HG02943 (cell line): ENCODE results near the gene NCKAP5L.
"Not testable (repeated sequence)": the region's sequence is repeated elsewhere in the genome, so short reads cannot be mapped to it uniquely, and the experiment has no call there.

ENCODE experiments used
- ATAC-seq: cut with Tn5 transposase; IDR thresholded peaks from one replicate; pipeline ENCODE4 v1.9.1; 2021; ENCODE audit warnings: mild to moderate bottlenecking, low read depth, moderate library complexity; ENCODE audit not compliant: unreplicated experiment

The NCKAP5L gene

DNA sequence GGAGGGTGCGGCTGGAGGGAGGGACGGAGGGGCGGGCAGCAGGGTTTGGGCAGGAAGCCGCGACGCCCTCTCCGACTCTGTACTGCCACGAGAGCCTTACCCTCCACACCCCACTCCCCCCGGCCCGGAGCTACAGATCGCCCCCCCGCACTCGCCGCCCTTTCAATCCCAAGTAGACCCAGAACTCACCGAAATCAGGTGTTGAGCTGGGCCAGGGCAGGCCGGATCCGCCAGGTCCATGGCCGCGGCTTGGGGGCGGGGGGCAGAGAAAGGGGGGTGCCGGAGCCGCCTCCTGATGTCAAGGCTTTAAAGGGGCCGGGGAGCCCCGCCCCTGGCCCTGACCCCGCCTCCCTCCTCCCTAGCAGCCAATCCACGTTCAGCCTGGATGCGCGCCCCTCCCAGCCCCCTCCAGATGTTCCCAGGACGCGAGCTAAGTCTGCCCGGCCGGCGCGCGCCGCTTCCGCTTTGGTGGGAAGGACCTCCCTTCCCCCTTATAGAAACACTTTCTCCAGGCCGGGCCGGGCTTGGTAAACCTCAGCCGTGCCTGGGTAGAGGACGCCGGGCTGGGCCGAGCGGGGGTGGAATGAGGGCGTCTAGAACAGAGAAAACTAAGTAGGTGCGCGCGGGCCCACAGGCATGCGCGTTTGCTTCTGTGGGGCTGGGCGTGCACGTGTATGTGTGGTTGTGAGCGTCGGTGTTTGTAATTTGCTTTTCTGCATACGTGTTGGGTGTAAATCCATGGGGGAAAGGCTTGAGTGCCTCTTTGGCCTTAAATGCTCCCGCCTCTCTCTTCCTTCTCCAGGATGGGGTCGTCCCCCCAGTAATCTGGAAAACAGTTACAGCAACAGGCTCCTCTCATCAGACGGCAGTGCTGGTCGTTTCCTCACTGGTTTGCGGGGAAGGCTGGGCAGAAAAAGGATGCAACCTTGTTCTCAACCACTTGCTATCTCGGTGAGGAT lies at the start of gene NCKAP5L:
NCKAP5L (minus strand) TSS at position 281 of the 959 bp plus-strand sequence. CDS start 24,369 bp downstream, outside the sequence.
- ATAC-seq = peak; percentile 82

- ATAC-seq = no peak
These were observed 48.9 kb upstream of the NCKAP5L start for GRCh38 chr12:49877066-49877465.

DNA sequence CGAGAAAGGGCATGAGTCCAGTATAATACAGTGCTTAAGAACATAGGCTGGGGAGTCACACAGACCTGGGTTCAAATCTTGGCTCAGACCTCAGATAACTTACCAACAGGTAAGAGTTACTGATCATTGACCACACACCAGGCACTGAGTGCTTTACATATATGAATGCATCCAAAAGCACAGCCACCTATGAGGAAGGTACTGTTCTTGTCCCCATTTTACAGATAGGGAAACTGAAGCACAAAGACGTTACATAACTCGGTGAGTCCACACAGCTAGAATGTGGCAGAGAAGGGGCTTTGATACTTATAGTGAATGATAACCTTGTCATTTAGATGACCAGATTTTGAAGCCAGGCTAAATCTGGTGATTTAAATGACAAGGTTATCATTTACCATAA lies 47.9 kb upstream of the NCKAP5L start:
- ATAC-seq = no peak

GRCh38 chr12:49875115-49875720 lies 47.0 kb upstream of the NCKAP5L start:
- ATAC-seq = no peak

- ATAC-seq = no peak
These were observed 46.1 kb upstream of the NCKAP5L start for GRCh38 chr12:49874142-49874897.

- ATAC-seq = no peak
These were observed 45.2 kb upstream of the NCKAP5L start for GRCh38 chr12:49873361-49873934.

- no peak for ATAC-seq
These were observed 44.6 kb upstream of the NCKAP5L start for GRCh38 chr12:49872781-49873181.

DNA sequence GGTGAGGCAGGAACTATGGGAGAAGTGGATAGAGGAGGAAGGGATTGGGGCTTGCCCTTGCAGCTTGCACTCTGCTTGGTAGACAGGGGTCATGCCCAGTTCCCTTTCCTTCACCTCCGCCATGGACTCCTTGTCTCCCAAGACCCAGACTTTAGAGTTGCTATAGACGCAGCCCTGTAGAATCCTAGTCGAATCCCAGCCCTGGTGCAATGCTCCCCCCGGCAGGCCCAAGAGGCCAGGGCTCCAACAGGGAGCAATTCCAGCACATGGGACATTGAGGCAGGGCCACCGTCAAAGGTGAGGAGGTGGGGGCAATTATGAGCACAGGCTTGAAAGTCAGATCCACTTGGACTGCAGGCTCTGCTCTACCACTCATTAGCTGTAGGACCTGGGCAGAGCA lies 44.2 kb upstream of the NCKAP5L start:
- no peak for ATAC-seq

GRCh38 chr12:49871811-49872251 lies 43.6 kb upstream of the NCKAP5L start:
- ATAC-seq = not testable (repeated sequence)

- ATAC-seq = no peak
These were observed 43.0 kb upstream of the NCKAP5L start for GRCh38 chr12:49871263-49871561.

GRCh38 chr12:49870501-49871262 lies 42.5 kb upstream of the NCKAP5L start:
- no peak for ATAC-seq

DNA sequence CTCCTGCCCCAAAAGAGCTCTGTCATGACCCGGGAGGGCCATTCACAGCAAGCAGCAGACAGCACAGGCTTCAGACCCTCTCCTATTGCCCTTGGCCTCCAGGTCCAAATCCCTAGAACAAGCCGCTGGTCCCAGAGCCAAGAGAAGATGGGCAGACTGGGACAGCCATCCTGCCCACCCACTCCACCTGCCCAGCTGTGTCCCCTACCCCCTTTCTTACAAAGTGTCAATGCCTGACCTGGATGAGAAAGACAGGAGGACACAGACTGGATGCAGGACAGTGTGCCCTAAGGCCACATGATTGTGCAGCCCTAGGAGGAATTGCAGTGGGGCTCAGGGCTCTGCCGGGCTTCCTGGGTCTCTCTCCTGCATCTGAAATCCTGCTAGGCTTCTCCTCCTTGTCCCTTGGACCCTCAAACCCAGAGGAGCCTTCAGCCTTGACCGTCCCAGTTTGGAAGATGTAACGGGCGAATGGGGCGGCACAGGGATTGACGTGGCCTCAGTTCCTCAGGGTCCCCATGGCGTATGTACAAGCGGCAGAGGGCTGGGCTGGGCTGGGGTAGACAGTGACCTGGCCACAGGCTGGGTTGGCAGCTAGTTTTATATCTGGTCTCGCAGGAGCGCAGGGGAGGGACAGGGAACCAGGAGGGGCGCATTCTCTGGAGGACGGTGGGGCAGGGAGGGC lies 41.7 kb upstream of the NCKAP5L start:
- no peak for ATAC-seq

DNA sequence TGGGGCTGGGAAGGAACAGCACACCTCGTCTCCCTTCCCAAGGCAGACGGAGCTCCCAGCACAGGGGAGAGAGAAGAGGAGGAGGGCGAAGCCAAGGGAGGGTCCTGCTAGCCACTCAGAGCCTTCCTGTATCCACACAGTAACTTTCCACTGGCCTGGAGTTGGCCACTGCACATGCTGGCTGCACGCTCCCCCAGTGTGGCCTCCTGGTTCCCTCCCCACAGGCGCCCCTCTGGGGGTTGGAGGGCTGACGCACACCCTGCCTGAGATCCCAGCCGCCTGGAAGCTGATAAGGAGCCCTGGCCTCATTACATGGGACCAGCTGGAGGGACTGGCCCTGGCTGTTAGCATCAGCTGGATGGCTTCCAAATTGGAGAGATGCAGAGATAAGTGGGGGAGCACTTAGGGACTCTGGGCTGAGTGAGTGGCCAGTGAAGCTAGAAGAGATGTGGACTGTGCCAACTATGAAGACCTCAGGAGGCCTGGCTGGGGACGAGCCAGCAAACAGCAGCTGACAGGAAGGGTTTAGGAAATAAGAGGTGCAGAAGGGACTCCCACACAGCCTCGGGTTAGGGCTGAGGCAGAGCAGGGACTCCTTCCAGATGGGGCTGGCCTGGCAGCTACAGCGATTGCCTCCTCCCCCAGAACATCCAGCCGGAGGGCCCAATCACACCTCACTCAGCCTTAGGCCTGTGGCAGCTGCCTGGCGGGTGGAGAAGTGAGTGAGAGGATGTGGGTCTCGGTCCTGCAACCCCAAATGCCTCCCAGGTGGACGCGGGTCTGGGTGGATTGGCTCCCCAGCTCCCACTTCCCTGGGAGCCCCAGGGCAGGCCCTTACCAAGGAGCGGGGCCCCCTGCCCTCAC lies 41.0 kb upstream of the NCKAP5L start:
- no peak for ATAC-seq

- no peak for ATAC-seq
These were observed 40.2 kb upstream of the NCKAP5L start for GRCh38 chr12:49868449-49868848.

DNA sequence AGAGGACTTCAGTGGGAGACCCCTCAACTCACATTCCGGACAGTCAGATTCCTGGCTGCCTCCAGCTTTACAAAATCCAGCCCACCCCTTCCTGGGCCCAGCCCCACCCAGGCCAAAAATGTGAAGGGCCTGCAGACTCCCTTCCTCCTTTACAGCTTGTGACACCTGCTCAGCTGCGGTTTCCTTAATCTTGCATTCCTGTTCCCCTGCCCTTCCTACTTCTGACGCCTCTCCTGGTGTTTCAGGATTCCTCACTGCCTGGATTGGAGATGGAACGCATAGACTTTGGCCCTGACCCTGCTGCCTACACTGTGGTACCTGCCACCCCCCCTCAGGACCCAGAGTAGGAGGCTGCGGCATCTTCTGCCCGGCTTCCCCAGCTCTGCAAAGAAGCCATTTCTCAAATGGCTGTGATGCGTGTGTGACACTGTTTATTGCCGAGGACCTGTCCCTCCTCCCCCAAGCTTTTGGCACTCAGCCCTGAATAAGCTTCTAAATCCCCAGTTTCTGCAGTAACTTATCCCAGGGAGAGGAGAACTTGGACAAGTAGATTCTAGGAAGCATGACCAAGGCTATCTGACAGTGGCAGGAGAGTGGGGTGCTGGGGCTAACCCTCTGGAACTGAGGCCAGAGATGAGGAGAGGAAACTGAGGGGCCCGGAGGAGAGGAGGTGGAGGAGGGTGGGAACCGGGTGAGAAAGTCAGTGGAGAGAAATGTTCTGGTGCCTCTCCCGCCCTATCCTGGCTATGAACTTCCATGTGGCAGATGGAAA lies 39.5 kb upstream of the NCKAP5L start:
- ATAC-seq = no peak

DNA sequence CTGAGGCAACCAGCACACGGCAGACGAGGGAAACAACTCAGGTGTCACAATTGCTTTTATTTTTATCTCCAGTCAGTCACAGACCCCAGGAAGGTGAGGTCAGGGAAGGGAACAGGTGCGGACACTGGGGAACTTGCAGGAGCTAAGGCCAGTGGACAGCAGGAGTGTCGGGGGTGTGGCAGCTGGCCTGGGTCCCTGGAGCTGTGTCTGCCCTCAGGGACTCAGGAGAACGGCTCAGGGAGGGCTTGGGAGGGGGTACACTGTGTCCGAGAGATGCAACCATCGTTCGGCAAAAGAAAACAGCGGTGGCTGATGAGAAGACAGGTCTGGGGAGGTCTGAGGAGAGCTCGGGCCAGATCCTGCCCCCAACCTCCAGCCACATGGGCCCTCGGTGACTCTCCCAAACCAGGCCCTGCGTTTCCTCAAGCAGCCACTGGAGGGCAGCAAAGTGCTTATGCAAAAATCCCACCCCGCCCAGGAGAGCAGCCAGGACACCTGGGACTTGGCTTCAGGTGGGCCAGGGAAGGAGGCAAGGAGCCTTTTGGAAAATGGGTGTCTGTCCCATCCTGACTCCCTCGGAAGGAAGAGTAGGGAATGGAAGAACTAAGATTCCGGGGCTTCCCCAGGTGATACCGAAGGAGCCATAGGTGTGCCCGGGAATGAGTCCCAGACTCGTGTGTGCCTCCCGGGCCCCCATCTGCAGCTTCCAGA lies 38.8 kb upstream of the NCKAP5L start:
- no peak for ATAC-seq

DNA sequence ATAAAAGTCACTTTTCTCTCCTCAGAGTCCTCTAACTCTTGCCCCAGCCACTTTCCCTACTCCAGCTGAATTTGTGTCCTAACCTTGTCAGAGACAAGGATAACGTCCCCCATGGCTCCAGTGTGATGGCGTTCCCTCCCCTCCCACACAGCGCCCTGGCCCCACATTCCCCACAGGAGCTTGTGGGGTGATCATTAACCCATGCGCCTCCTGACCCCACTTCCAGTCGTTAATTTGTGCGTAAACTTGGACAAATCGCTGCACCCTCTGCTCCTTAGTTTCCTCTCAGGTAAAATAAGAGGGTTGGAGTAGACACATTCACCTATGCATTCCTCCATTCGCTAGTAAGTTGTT lies 37.5 kb upstream of the NCKAP5L start:
- no peak for ATAC-seq
